H1 (cell line): ENCODE results near the gene DLG5. TPM values are rescaled to one million over a fixed set of nuclear protein-coding genes. Genes with fewer than 3 reads are reported as not detected.

Experiments used
- ATF2 ChIP-seq: IDR thresholded peaks from 2 replicates; pipeline ENCODE4 v1.6.1; 2012; ENCODE audit warnings: low read length, inconsistent platforms
- E2F6 ChIP-seq: IDR thresholded peaks from 2 replicates; pipeline ENCODE4 v1.6.1; 2012; ENCODE audit warnings: inconsistent platforms
- EP300 ChIP-seq, 2 experiments: IDR thresholded peaks; 1 replicate in 1 of 2; 2 replicates in 1 of 2; pipeline ENCODE4 v1.6.1; 2011 to 2012; ENCODE audit warnings: low read depth in 2 of 2, low read length in 2 of 2, mild to moderate bottlenecking in 2 of 2, borderline replicate concordance in 1 of 2, inconsistent platforms in 1 of 2, moderate library complexity in 1 of 2
- PHF8 ChIP-seq: fragments of 200-600 bp; sonication (generic); conservative IDR thresholded peaks from 2 replicates; pipeline ENCODE4 v1.7.1; 2012; ENCODE audit warnings: low read depth, mild to moderate bottlenecking, inconsistent platforms, low read length, moderate library complexity
- SRF ChIP-seq: IDR thresholded peaks from 2 replicates; pipeline ENCODE4 v1.6.1; 2011; ENCODE audit warnings: mild to moderate bottlenecking, low read depth, low read length, moderate library complexity
- TAF7 ChIP-seq: optimal IDR thresholded peaks from 2 replicates; pipeline ENCODE3; 2011; ENCODE audit warnings: low read depth, mild to moderate bottlenecking, inconsistent platforms, low read length, moderate library complexity, borderline replicate concordance
- USF2 ChIP-seq: IDR thresholded peaks from 2 replicates; pipeline ENCODE4 v1.6.1; 2011; ENCODE audit warnings: low read length, improper control_type of control experiment
- polyA plus RNA-seq, 7 experiments: library from polyadenylated mRNA; depleted of rRNA in 3 of 7; stranded (reverse) in 5 of 7; unstranded in 2 of 7; fragments of >200 nt in 5 of 7; fragments of 200-250 nt in 2 of 7; gene quantifications; 1 replicate in 5 of 7; 2 replicates in 1 of 7; 4 replicates in 1 of 7; pipeline versions ENCODE4 v1.2.1 to v1.2.3, GENCODE V29; 2011 to 2013; ENCODE audit warnings: missing spikeins in 2 of 7, mixed read lengths in 2 of 7
- total RNA-seq: library from RNA; stranded (reverse); fragmentation: NEBNext Ultra II Directional; extraction: Animal tissue kit (Norgen Biotek cat#: 25700); gene quantifications from 2 replicates; pipeline ENCODE4 v1.2.1, GENCODE V29; 2021

The DLG5 gene
- total and polyA plus RNA-seq, 2 of the 8 experiments (the other 6 are each of a cell fraction or from before 2014, with no cell fraction given), result 15.6 to 71.4 TPM

GRCh38 chr10:77746047-77746707 lies 180.4 kb downstream of the DLG5 start (continued):
- TF ChIP-seq USF2 (no peak), TAF7 (no peak), EP300 (IDR thresholded peaks at IDR 0.05; ENCODE audit: borderline replicate concordance in 1 of 2, low read depth in 2 of 2, low read length in 2 of 2) (no peak), E2F6 (no peak), PHF8 (no peak), SRF (no peak), ATF2 (no peak)
